IMR-90 (cell line): ENCODE data around the gene ARHGEF10L. TPM values are rescaled to one million over a fixed set of nuclear protein-coding genes. Genes with fewer than 3 reads are reported as not detected.

Source experiments
- ATAC-seq: fragments of 200-7000 bp; cut with Tn5 transposase; 2 replicates; pipeline ENCODE4 v1.9.1; 2020; ENCODE audit warnings: low read depth, mild to moderate bottlenecking, moderate library complexity
- BruUV-seq: library from RNA; stranded (reverse); fragments of 400-500 nt; replicated peaks from 2 replicates; lab custom pipeline; 2021; lab: Mats Ljungman, UMichigan
- CTCF ChIA-PET: fragments of 300-600 bp; formaldehyde crosslinking; extraction: SDS; loops from one replicate; lab custom pipeline; 2021; ENCODE audit warnings: antibody characterized with exemption; lab: Yijun Ruan, JAX
- POLR2A ChIA-PET: fragments of 300-600 bp; sonication (Branson Sonifier 250); formaldehyde crosslinking; loops from one replicate; lab custom pipeline; 2022; ENCODE audit warnings: antibody characterized with exemption; ENCODE audit not compliant: unreplicated experiment; lab: Charles Lee
- DNase-seq: peaks from one replicate; pipeline ENCODE4 v3.0.0; 2013
- H2AFZ ChIP-seq: replicated peaks from 2 replicates; pipeline ENCODE3; 2013; ENCODE audit warnings: low read length, mild to moderate bottlenecking; ENCODE audit not compliant: poor library complexity
- H2AK5ac ChIP-seq: 2 replicates; pipeline ENCODE4 v1.6.1; 2013; ENCODE audit warnings: low read depth, low read length, inconsistent platforms
- H2AK9ac ChIP-seq: replicated peaks from 2 replicates; pipeline ENCODE3; 2013; ENCODE audit warnings: mild to moderate bottlenecking, low read depth, low read length, moderate library complexity; ENCODE audit not compliant: poor library complexity
- H2BK120ac ChIP-seq: 2 replicates; pipeline ENCODE4 v1.6.1; 2013; ENCODE audit warnings: low read depth, low read length, inconsistent platforms
- H2BK15ac ChIP-seq: 3 replicates; pipeline ENCODE4 v1.6.1; 2013; ENCODE audit warnings: low read depth, low read length, inconsistent platforms
- H2BK20ac ChIP-seq: 2 replicates; pipeline ENCODE4 v1.6.1; 2013; ENCODE audit warnings: low read depth, mild to moderate bottlenecking, inconsistent platforms, low read length, moderate library complexity
- H2BK5ac ChIP-seq: 2 replicates; pipeline ENCODE4 v1.6.1; 2013; ENCODE audit warnings: mild to moderate bottlenecking, low read depth, low read length, inconsistent platforms; ENCODE audit not compliant: poor library complexity, severe bottlenecking
- H3K14ac ChIP-seq: replicated peaks from 2 replicates; pipeline ENCODE4 v1.6.1; 2013; ENCODE audit warnings: low read depth, low read length, inconsistent platforms
- H3K18ac ChIP-seq: 2 replicates; pipeline ENCODE4 v1.6.1; 2013; ENCODE audit warnings: low read depth, low read length, control low read depth
- H3K23ac ChIP-seq: 2 replicates; pipeline ENCODE4 v1.6.1; 2013; ENCODE audit warnings: low read depth, low read length, inconsistent platforms
- H3K27ac ChIP-seq: 2 replicates; pipeline ENCODE4 v1.5.1; 2013; ENCODE audit warnings: mild to moderate bottlenecking, control low read depth, low read length; ENCODE audit not compliant: insufficient read depth
- H3K27me3 ChIP-seq: 2 replicates; pipeline ENCODE4 v1.6.1; 2013; ENCODE audit warnings: low read length; ENCODE audit not compliant: control insufficient read depth, insufficient read depth
- H3K36me3 ChIP-seq: 2 replicates; pipeline ENCODE4 v1.6.1; 2013; ENCODE audit warnings: low read length, mixed read lengths; ENCODE audit not compliant: control insufficient read depth, insufficient read depth
- H3K4ac ChIP-seq: 2 replicates; pipeline ENCODE4 v1.6.1; 2013; ENCODE audit warnings: low read depth, low read length, inconsistent platforms
- H3K4me1 ChIP-seq: 2 replicates; pipeline ENCODE4 v1.6.1; 2013; ENCODE audit warnings: low read length, mixed read lengths; ENCODE audit not compliant: control insufficient read depth, insufficient read depth
- H3K4me2 ChIP-seq: 2 replicates; pipeline ENCODE4 v1.6.1; 2013; ENCODE audit warnings: low read depth, mild to moderate bottlenecking, control low read depth, low read length, moderate library complexity
- H3K4me3 ChIP-seq: 2 replicates; pipeline ENCODE4 v1.5.1; 2013; ENCODE audit warnings: low read depth, mild to moderate bottlenecking, control low read depth, low read length, moderate library complexity; ENCODE audit not compliant: insufficient read depth
- H3K56ac ChIP-seq: 2 replicates; pipeline ENCODE4 v1.6.1; 2013; ENCODE audit warnings: low read length, inconsistent platforms; ENCODE audit not compliant: insufficient read depth; ENCODE audit errors: extremely low read depth
- H3K79me1 ChIP-seq, 2 experiments: 2 replicates each; pipeline ENCODE4 v1.6.1; 2013; ENCODE audit warnings: low read length in 2 of 2, inconsistent platforms in 1 of 2, low read depth in 1 of 2
- H3K9ac ChIP-seq: 2 replicates; pipeline ENCODE4 v1.6.1; 2013; ENCODE audit warnings: low read depth, low read length, control low read depth
- H3K9me1 ChIP-seq: 2 replicates; pipeline ENCODE4 v1.6.1; 2013; ENCODE audit warnings: low read length, inconsistent platforms; ENCODE audit not compliant: insufficient read depth
- H3K9me3 ChIP-seq: 2 replicates; pipeline ENCODE4 v1.6.1; 2013; ENCODE audit warnings: low read length; ENCODE audit not compliant: control insufficient read depth, insufficient read depth
- H4K20me1 ChIP-seq: 2 replicates; pipeline ENCODE4 v1.6.1; 2013; ENCODE audit warnings: low read length, inconsistent platforms; ENCODE audit not compliant: insufficient read depth
- H4K5ac ChIP-seq: 2 replicates; pipeline ENCODE4 v1.6.1; 2013; ENCODE audit warnings: mild to moderate bottlenecking, low read depth, low read length, control low read depth
- H4K8ac ChIP-seq, 2 experiments: 2 replicates each; pipeline ENCODE4 v1.6.1; 2013; ENCODE audit warnings: low read depth in 2 of 2, low read length in 2 of 2, control low read depth in 1 of 2, inconsistent platforms in 1 of 2
- H4K91ac ChIP-seq: 2 replicates; pipeline ENCODE4 v1.6.1; 2013; ENCODE audit warnings: low read depth, low read length, inconsistent platforms; ENCODE audit not compliant: insufficient read depth
- BHLHE40 ChIP-seq: fragments of 150-350 bp; IDR thresholded peaks from 2 replicates; pipeline ENCODE4 v1.6.1; 2016; ENCODE audit warnings: mild to moderate bottlenecking, low read depth, low read length
- CEBPB ChIP-seq: IDR thresholded peaks from 2 replicates; pipeline ENCODE4 v1.6.1; 2012; ENCODE audit warnings: low read depth, low read length, improper control_type of control experiment
- CHD1 ChIP-seq: IDR thresholded peaks from 2 replicates; pipeline ENCODE4 v1.6.1; 2012; ENCODE audit warnings: low read depth, low read length, improper control_type of control experiment
- FOS ChIP-seq: fragments of 150-350 bp; IDR thresholded peaks from 2 replicates; pipeline ENCODE4 v1.6.1; 2016; ENCODE audit warnings: low read depth, low read length
- MAFK ChIP-seq: IDR thresholded peaks from 2 replicates; pipeline ENCODE4 v1.6.1; 2012; ENCODE audit warnings: low read depth, low read length, improper control_type of control experiment
- NFE2L2 ChIP-seq: fragments of 150-350 bp; IDR thresholded peaks from 2 replicates; pipeline ENCODE4 v1.6.1; 2016; ENCODE audit warnings: low read depth, mild to moderate bottlenecking, low read length
- POLR2A ChIP-seq: IDR thresholded peaks from 2 replicates; pipeline ENCODE4 v1.6.1; 2012; ENCODE audit warnings: mild to moderate bottlenecking, low read depth, low read length
- RAD21 ChIP-seq: IDR thresholded peaks from 2 replicates; pipeline ENCODE4 v1.6.1; 2012; ENCODE audit warnings: low read length, improper control_type of control experiment
- RCOR1 ChIP-seq: IDR thresholded peaks from 2 replicates; pipeline ENCODE4 v1.6.1; 2012; ENCODE audit warnings: mild to moderate bottlenecking, low read length, improper control_type of control experiment; ENCODE audit not compliant: insufficient replicate concordance
- RFX5 ChIP-seq: IDR thresholded peaks from 2 replicates; pipeline ENCODE4 v1.8.0; 2012; ENCODE audit warnings: low read depth, mild to moderate bottlenecking, low read length, moderate library complexity
- SMC3 ChIP-seq: fragments of 150-350 bp; IDR thresholded peaks from 2 replicates; pipeline ENCODE4 v1.6.1; 2016; ENCODE audit warnings: low read depth, mild to moderate bottlenecking, antibody characterized with exemption, low read length, moderate library complexity
- WGBS, 2 experiments: methylation state at CpG; one replicate each; pipeline versions ENCODE4 v1.1.5 to v1.1.7; 2013; ENCODE audit warnings: missing lambda C conversion rate in 2 of 2; ENCODE audit not compliant: insufficient read length in 1 of 2; ENCODE audit errors: extremely low coverage in 2 of 2; 5-methylcytosine and 5-hydroxymethylcytosine counted together
- dilution Hi-C: fragments of 300-500 bp; cut with HindIII; formaldehyde crosslinking; loops from one replicate; pipeline ENCODE4 v1.14.3; 2018; ENCODE audit warnings: low sequenced_read_pairs; ENCODE audit not compliant: unreplicated experiment
- in situ Hi-C: fragments of 300-500 bp; cut with MboI; formaldehyde crosslinking; loops from 3 replicates; pipeline ENCODE4 v1.14.3; 2019; ENCODE audit warnings: low sequenced_read_pairs, inconsistent platforms, mixed read lengths
- intact Hi-C: fragments of 100-400 bp; cut with micrococcal nuclease; formaldehyde crosslinking; loops from 2 replicates; pipeline ENCODE4 v1.10.0; 2022
- polyA plus RNA-seq, 3 experiments: library from polyadenylated mRNA; depleted of rRNA; stranded (reverse); fragments of >200 nt; gene quantifications; 2 replicates each; pipeline ENCODE4 v1.2.3, GENCODE V29; 2012; ENCODE audit warnings: low replicate concordance in 1 of 3
- total RNA-seq: library from RNA; depleted of rRNA; stranded (reverse); fragments of >200 nt; gene quantifications from 2 replicates; pipeline ENCODE4 v1.2.3, GENCODE V29; 2012
- TF ChIP-seq, protein P1 (sequence below): fragments of 150-350 bp; IDR thresholded peaks from 2 replicates; pipeline ENCODE4 v1.6.1; 2016; ENCODE audit warnings: low read depth, mild to moderate bottlenecking, low read length, moderate library complexity, borderline replicate concordance
- TF ChIP-seq, protein P2 (sequence below): conservative IDR thresholded peaks from 2 replicates; pipeline ENCODE4 v1.5.1; 2012; ENCODE audit warnings: mild to moderate bottlenecking, low read depth, low read length, improper control_type of control experiment
- TF ChIP-seq, protein P3 (sequence below): fragments of 150-350 bp; IDR thresholded peaks from 2 replicates; pipeline ENCODE4 v1.6.1; 2017; ENCODE audit warnings: mild to moderate bottlenecking, antibody characterized with exemption, low read length, low read depth

ARHGEF10L gene
- total and polyA plus RNA-seq, 2 of the 4 experiments (the other 2 are of a cell fraction): 4.8 to 12.4 TPM

DNA sequence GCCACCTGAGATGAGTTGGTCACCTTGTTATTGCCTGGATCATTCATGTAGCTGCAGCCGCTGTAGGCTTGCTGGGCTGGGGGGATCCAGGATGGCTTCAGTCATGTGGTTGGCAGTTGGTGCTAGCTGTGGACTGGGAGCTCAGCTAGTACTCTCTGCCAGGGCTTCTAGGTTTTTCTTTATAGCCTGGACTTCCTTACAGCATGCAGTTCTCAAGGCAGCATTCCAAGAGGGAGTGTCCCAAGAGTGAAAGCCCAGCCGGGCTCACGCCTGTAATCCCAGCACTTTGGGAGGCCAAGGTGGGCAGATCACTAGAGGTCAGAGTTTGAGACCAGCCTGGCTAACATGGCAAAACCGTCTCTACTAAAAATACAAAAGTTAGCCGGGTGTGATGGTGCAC lies 192.0 kb downstream of the ARHGEF10L start:
- no peak overlapping the region for H3K14ac ChIP-seq

More for the DNA sequence above, 192.0 kb downstream of the ARHGEF10L start:
- H3K9ac ChIP-seq: no peak overlapping the region
- no peak overlapping the region for H3K18ac ChIP-seq
- no peak overlapping the region for H2BK5ac ChIP-seq
- no peaks in the 10 kb centered on the region for H3K9me1 ChIP-seq
- BruUV-seq: no TSS peak
- no peak overlapping the region for H2BK20ac ChIP-seq
- H3K27ac ChIP-seq: no peak overlapping the region
- no peaks in the 10 kb centered on the region for H3K36me3 ChIP-seq
- H3K4me3 ChIP-seq: no peak overlapping the region
- H2AK5ac ChIP-seq: no peak overlapping the region
- no peak overlapping the region for H4K91ac ChIP-seq
- H3K4me1 ChIP-seq: no peaks in the 10 kb centered on the region
- H2AFZ ChIP-seq: no peak overlapping the region
- H3K4ac ChIP-seq: no peak overlapping the region
- ATAC-seq: no peak
- no peak overlapping the region for H4K5ac ChIP-seq
- no peaks in the 10 kb centered on the region for H4K20me1 ChIP-seq
- H3K27me3 ChIP-seq: peaks cover 16% of the 10 kb centered on the region
- H3K79me1 ChIP-seq: no peaks in the 10 kb centered on the region
- ChIA-PET POLR2A (no interaction called here), CTCF (no interaction called here)
- H3K23ac ChIP-seq: no peak overlapping the region
- in situ Hi-C loops: no loop called here
- H4K8ac ChIP-seq: no peak overlapping the region
- H3K56ac ChIP-seq: no peak overlapping the region
- intact Hi-C loops: no loop called here
- H3K4me2 ChIP-seq: no peak overlapping the region
- no peak overlapping the region for H2AK9ac ChIP-seq
- H2BK15ac ChIP-seq: no peak overlapping the region
- peak; percentile 3 for DNase-seq
- dilution Hi-C loops: no loop called here
- 60% methylated on average over 1 of the region's 5 CpGs; no CpG with 5 or more reads in 1 of the 2 experiments for WGBS, 2 experiments
- no peaks in the 10 kb centered on the region; the same call in 1 of the 2 replicates for H3K9me3 ChIP-seq
- H2BK120ac ChIP-seq: no peak overlapping the region
- TF ChIP-seq, protein P1, sequence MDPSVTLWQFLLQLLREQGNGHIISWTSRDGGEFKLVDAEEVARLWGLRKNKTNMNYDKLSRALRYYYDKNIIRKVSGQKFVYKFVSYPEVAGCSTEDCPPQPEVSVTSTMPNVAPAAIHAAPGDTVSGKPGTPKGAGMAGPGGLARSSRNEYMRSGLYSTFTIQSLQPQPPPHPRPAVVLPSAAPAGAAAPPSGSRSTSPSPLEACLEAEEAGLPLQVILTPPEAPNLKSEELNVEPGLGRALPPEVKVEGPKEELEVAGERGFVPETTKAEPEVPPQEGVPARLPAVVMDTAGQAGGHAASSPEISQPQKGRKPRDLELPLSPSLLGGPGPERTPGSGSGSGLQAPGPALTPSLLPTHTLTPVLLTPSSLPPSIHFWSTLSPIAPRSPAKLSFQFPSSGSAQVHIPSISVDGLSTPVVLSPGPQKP: no peak
- TF ChIP-seq MAFK: no peak
- no peak for TF ChIP-seq NFE2L2
- no peak for TF ChIP-seq POLR2A
- TF ChIP-seq, protein P2, sequence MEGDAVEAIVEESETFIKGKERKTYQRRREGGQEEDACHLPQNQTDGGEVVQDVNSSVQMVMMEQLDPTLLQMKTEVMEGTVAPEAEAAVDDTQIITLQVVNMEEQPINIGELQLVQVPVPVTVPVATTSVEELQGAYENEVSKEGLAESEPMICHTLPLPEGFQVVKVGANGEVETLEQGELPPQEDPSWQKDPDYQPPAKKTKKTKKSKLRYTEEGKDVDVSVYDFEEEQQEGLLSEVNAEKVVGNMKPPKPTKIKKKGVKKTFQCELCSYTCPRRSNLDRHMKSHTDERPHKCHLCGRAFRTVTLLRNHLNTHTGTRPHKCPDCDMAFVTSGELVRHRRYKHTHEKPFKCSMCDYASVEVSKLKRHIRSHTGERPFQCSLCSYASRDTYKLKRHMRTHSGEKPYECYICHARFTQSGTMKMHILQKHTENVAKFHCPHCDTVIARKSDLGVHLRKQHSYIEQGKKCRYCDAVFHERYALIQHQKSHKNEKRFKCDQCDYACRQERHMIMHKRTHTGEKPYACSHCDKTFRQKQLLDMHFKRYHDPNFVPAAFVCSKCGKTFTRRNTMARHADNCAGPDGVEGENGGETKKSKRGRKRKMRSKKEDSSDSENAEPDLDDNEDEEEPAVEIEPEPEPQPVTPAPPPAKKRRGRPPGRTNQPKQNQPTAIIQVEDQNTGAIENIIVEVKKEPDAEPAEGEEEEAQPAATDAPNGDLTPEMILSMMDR: no peak
- TF ChIP-seq SMC3: no peak
- no peak for TF ChIP-seq BHLHE40
- TF ChIP-seq RAD21: no peak
- no peak for TF ChIP-seq RFX5
- no peak for TF ChIP-seq RCOR1
- TF ChIP-seq FOS: no peak
- TF ChIP-seq CHD1: no peak
- TF ChIP-seq, protein P3, sequence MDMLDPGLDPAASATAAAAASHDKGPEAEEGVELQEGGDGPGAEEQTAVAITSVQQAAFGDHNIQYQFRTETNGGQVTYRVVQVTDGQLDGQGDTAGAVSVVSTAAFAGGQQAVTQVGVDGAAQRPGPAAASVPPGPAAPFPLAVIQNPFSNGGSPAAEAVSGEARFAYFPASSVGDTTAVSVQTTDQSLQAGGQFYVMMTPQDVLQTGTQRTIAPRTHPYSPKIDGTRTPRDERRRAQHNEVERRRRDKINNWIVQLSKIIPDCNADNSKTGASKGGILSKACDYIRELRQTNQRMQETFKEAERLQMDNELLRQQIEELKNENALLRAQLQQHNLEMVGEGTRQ: no peak
- no peak for TF ChIP-seq CEBPB
